HG03354 (cell line): ENCODE results near the gene ARHGAP27.
"Not testable (repeated sequence)": the region's sequence is repeated elsewhere in the genome, so short reads cannot be mapped to it uniquely, and the experiment has no call there.

Experiments used
- ATAC-seq: cut with Tn5 transposase; IDR thresholded peaks from one replicate; pipeline ENCODE4 v1.9.1; 2021; ENCODE audit warnings: mild to moderate bottlenecking; ENCODE audit not compliant: unreplicated experiment, poor library complexity, severe bottlenecking

ARHGAP27 gene

GRCh38 chr17:45370949-45371413, 61.7 kb downstream of the ARHGAP27 start:
- ATAC-seq = no peak

GRCh38 chr17:45369421-45369820, 63.2 kb downstream of the ARHGAP27 start:
- no peak for ATAC-seq

GRCh38 chr17:45368651-45369050, 64.0 kb downstream of the ARHGAP27 start:
- ATAC-seq = no peak

GRCh38 chr17:45367216-45367615, 65.5 kb downstream of the ARHGAP27 start:
- ATAC-seq = no peak

GRCh38 chr17:45366691-45367090, 66.0 kb downstream of the ARHGAP27 start:
- no peak for ATAC-seq

- ATAC-seq = no peak
These were observed 66.6 kb downstream of the ARHGAP27 start for GRCh38 chr17:45366049-45366448.

GRCh38 chr17:45364531-45365390, 67.9 kb downstream of the ARHGAP27 start:
- no peak for ATAC-seq

- ATAC-seq = no peak
These were observed 69.2 kb downstream of the ARHGAP27 start for GRCh38 chr17:45363498-45363897.

- no peak for ATAC-seq
These were observed 70.7 kb downstream of the ARHGAP27 start for GRCh38 chr17:45361976-45362375.

GRCh38 chr17:45361451-45361850, 71.2 kb downstream of the ARHGAP27 start:
- ATAC-seq = no peak

- ATAC-seq = no peak
These were observed 75.2 kb downstream of the ARHGAP27 start for GRCh38 chr17:45357364-45357997.

GRCh38 chr17:45355087-45355486, 77.6 kb downstream of the ARHGAP27 start:
- no peak for ATAC-seq

- no peak for ATAC-seq
These were observed 79.6 kb downstream of the ARHGAP27 start for GRCh38 chr17:45353043-45353442.

GRCh38 chr17:45351831-45352230, 80.8 kb downstream of the ARHGAP27 start:
- no peak for ATAC-seq

- no peak for ATAC-seq
These were observed 85.2 kb downstream of the ARHGAP27 start for GRCh38 chr17:45347444-45347843.

GRCh38 chr17:45346216-45347015, 86.3 kb downstream of the ARHGAP27 start:
- ATAC-seq = no peak

GRCh38 chr17:45345554-45346215, 87.0 kb downstream of the ARHGAP27 start:
- no peak for ATAC-seq

- ATAC-seq = no peak
These were observed 87.5 kb downstream of the ARHGAP27 start for GRCh38 chr17:45345246-45345553.

- not testable (repeated sequence) for ATAC-seq
These were observed 88.6 kb downstream of the ARHGAP27 start for GRCh38 chr17:45343967-45344664.
